Neural progenitor cell (in vitro differentiated cells): Measurements from ENCODE around the gene TTYH1.

Experiments used
- CTCF ChIP-seq: fragments of 200-600 bp; sonication (generic); IDR thresholded peaks from 2 replicates; pipeline ENCODE4 v1.5.1; 2017; ENCODE audit warnings: antibody characterized with exemption, mild to moderate bottlenecking
- EZH2 ChIP-seq: fragments of 200-600 bp; sonication (generic); IDR thresholded peaks from 2 replicates; pipeline ENCODE4 v1.6.1; 2017; ENCODE audit warnings: antibody characterized with exemption, mild to moderate bottlenecking, moderate library complexity
- EZH2phosphoT487 ChIP-seq: fragments of 200-600 bp; sonication (generic); IDR thresholded peaks from 2 replicates; pipeline ENCODE4 v1.6.1; 2017; ENCODE audit warnings: antibody characterized with exemption

GRCh38 chr19:54431255-54431838 is 16.1 kb downstream of the TTYH1 start:
- TF ChIP-seq EZH2 = no peak
- TF ChIP-seq CTCF = no peak
- no peak for TF ChIP-seq EZH2phosphoT487
